PC-9 (cell line): ENCODE data around the gene CDC42BPG. TPM values are rescaled to one million over a fixed set of nuclear protein-coding genes. Genes with fewer than 3 reads are reported as not detected.

Source experiments
- BruUV-seq: library from RNA; stranded (reverse); fragments of 400-500 nt; replicated peaks from 2 replicates; lab custom pipeline; 2021; lab: Mats Ljungman, UMichigan
- CTCF ChIA-PET: fragments of 300-600 bp; sonication (Branson Sonifier 250); formaldehyde crosslinking; loops from one replicate; lab custom pipeline; 2022; ENCODE audit warnings: antibody characterized with exemption; lab: Charles Lee
- POLR2A ChIA-PET: fragments of 300-600 bp; sonication (Branson Sonifier 250); formaldehyde crosslinking; loops from one replicate; lab custom pipeline; 2022; ENCODE audit warnings: antibody characterized with exemption; ENCODE audit not compliant: unreplicated experiment; lab: Charles Lee
- DNase-seq, 2 experiments: peaks; one replicate each; pipeline versions ENCODE4 v3.0.0 to v3.0.0-alpha.2; 2015 to 2022; ENCODE audit warnings: mixed read lengths in 1 of 2
- H2AFZ ChIP-seq: fragments of 200-600 bp; sonication (generic); 2 replicates; pipeline ENCODE4 v1.8.1; 2017; ENCODE audit warnings: antibody characterized with exemption
- H3F3A ChIP-seq: fragments of 200-600 bp; sonication (generic); 2 replicates; pipeline ENCODE4 v1.8.1; 2017; ENCODE audit warnings: antibody characterized with exemption, mild to moderate bottlenecking, low read depth; ENCODE audit not compliant: insufficient read depth
- H3K27ac ChIP-seq: fragments of 200-600 bp; sonication (generic); 2 replicates; pipeline ENCODE4 v1.6.1; 2016; ENCODE audit warnings: mixed run types
- H3K27me3 ChIP-seq: fragments of 200-600 bp; sonication (generic); 2 replicates; pipeline ENCODE4 v1.6.1; 2016; ENCODE audit warnings: low read depth, mixed run types; ENCODE audit not compliant: insufficient read depth
- H3K36me3 ChIP-seq: fragments of 200-600 bp; sonication (generic); 2 replicates; pipeline ENCODE4 v1.6.1; 2016; ENCODE audit warnings: low read depth, mixed run types
- H3K4me1 ChIP-seq: fragments of 200-600 bp; sonication (generic); replicated peaks from 2 replicates; pipeline ENCODE4 v1.6.1; 2016; ENCODE audit warnings: mixed run types; ENCODE audit not compliant: insufficient read depth
- H3K4me2 ChIP-seq: fragments of 200-600 bp; sonication (generic); 2 replicates; pipeline ENCODE4 v1.6.1; 2017; ENCODE audit warnings: mixed run types
- H3K4me3 ChIP-seq: fragments of 200-600 bp; sonication (generic); 2 replicates; pipeline ENCODE4 v1.6.1; 2016; ENCODE audit warnings: mixed run types
- H3K79me2 ChIP-seq: fragments of 200-600 bp; sonication (generic); 2 replicates; pipeline ENCODE4 v1.6.1; 2017; ENCODE audit warnings: low read depth, mixed run types
- H3K9me2 ChIP-seq: fragments of 200-600 bp; sonication (generic); 2 replicates; pipeline ENCODE4 v1.8.1; 2017; ENCODE audit warnings: mild to moderate bottlenecking; ENCODE audit not compliant: insufficient read depth
- H3K9me3 ChIP-seq: fragments of 200-600 bp; sonication (generic); 2 replicates; pipeline ENCODE4 v1.8.1; 2016; ENCODE audit warnings: low read depth; ENCODE audit not compliant: insufficient read depth
- H4K20me1 ChIP-seq: fragments of 200-600 bp; sonication (generic); 2 replicates; pipeline ENCODE4 v1.8.1; 2017; ENCODE audit not compliant: insufficient read depth
- CTCF ChIP-seq: fragments of 200-600 bp; sonication (generic); conservative IDR thresholded peaks from 2 replicates; pipeline ENCODE4 v1.6.1; 2017; ENCODE audit warnings: mixed run types, antibody characterized with exemption, mild to moderate bottlenecking, moderate library complexity
- EZH2 ChIP-seq: fragments of 200-600 bp; sonication (generic); IDR thresholded peaks from 2 replicates; pipeline ENCODE4 v1.8.0; 2017; ENCODE audit warnings: antibody characterized with exemption, low read depth
- intact Hi-C: fragments of 100-400 bp; cut with micrococcal nuclease; formaldehyde crosslinking; loops from one replicate; pipeline ENCODE4 v1.10.0; 2022; ENCODE audit not compliant: unreplicated experiment
- total RNA-seq: library from RNA; stranded (reverse); gene quantifications from 2 replicates; pipeline ENCODE4 v1.2.3, GENCODE V29; 2021

Gene CDC42BPG
- total RNA-seq, 1 experiment from 2014 or later = 31.3 TPM

GRCh38 chr11:64777449-64778222, 66.8 kb downstream of the CDC42BPG start:
- H3K4me2 ChIP-seq = peak overlapping the region; percentile 98
- no TSS peak for BruUV-seq
- H3K9me2 ChIP-seq = no peaks in the 10 kb centered on the region
- H3K79me2 ChIP-seq = peaks cover 49% of the 10 kb centered on the region
- H3F3A ChIP-seq = peaks cover 78% of the 10 kb centered on the region
- peaks cover 51% of the 10 kb centered on the region for H3K36me3 ChIP-seq
- ChIA-PET CTCF (interaction anchor here (0.6 kb wide), 1 partner anchor 162 kb away, joined by 7 read pairs; no protein-coding TSS in a partner anchor), POLR2A (interaction anchor here (0.5 to 1.3 kb wide), 4 partner anchors 91 to 1113 kb away, joined by 4 to 16 read pairs (median 7); partner anchors contain the start of gene CCDC85B)
- H3K4me1 ChIP-seq = peaks cover 26% of the 10 kb centered on the region
- intact Hi-C loops = loop anchor here (1.0 to 10.0 kb wide), 5 partner anchors 33 to 419 kb away; partner anchors contain the start of genes ARL2, MEN1, RPS6KA4 and ZNHIT2
- H2AFZ ChIP-seq = no peak overlapping the region
- no peaks in the 10 kb centered on the region for H3K9me3 ChIP-seq
- DNase-seq = peak; percentile 60 to 77
- no peaks in the 10 kb centered on the region for H3K27me3 ChIP-seq
- H3K27ac ChIP-seq = peak overlapping the region; percentile 86; the same call in 1 of the 2 replicates
- H3K4me3 ChIP-seq = peak overlapping the region; percentile 98
- no peak for TF ChIP-seq EZH2
- TF ChIP-seq CTCF = no peak
- peaks cover 49% of the 10 kb centered on the region for H4K20me1 ChIP-seq

GRCh38 chr11:64776875-64777274, 67.6 kb downstream of the CDC42BPG start:
- Histone ChIP-seq H3K27ac (no peak overlapping the region), H3K4me1 (peaks cover 26% of the 10 kb centered on the region), H3K9me3 (no peaks in the 10 kb centered on the region), H2AFZ (no peak overlapping the region), H3K4me2 (peak overlapping the region; percentile 98), H4K20me1 (peaks cover 57% of the 10 kb centered on the region), H3F3A (peaks cover 78% of the 10 kb centered on the region), H3K27me3 (no peaks in the 10 kb centered on the region), H3K79me2 (peaks cover 57% of the 10 kb centered on the region), H3K9me2 (no peaks in the 10 kb centered on the region), H3K4me3 (peak overlapping the region; percentile 98), H3K36me3 (peaks cover 59% of the 10 kb centered on the region)
- intact Hi-C loops = loop anchor here (5.0 to 10.0 kb wide), 2 partner anchors 238 to 340 kb away; partner anchors contain the start of genes ARL2 and ZNHIT2
- BruUV-seq = TSS peak; percentile 33
- TF ChIP-seq EZH2 (no peak), CTCF (no peak)
- POLR2A ChIA-PET = interaction anchor here (0.5 to 0.7 kb wide), 3 partner anchors 92 to 253 kb away, joined by 4 to 6 read pairs (median 4); no protein-coding TSS in a partner anchor
- DNase-seq = no peak
- CTCF ChIA-PET = interaction anchor here (0.6 kb wide), 1 partner anchor 163 kb away, joined by 7 read pairs; no protein-coding TSS in a partner anchor

- POLR2A ChIA-PET = interaction anchor here (0.5 to 0.7 kb wide), 2 partner anchors 64 to 93 kb away, joined by 3 to 6 read pairs; no protein-coding TSS in a partner anchor
Measured at GRCh38 chr11:64776425-64776824, 68.0 kb downstream of the CDC42BPG start.

More at GRCh38 chr11:64776425-64776824, 68.0 kb downstream of the CDC42BPG start:
- Histone ChIP-seq H3K4me3 (peak overlapping the region; percentile 98), H3K4me2 (peak overlapping the region; percentile 98), H3K27ac (no peak overlapping the region), H3K4me1 (peaks cover 26% of the 10 kb centered on the region), H3F3A (peaks cover 81% of the 10 kb centered on the region), H3K79me2 (peaks cover 62% of the 10 kb centered on the region), H3K27me3 (no peaks in the 10 kb centered on the region), H2AFZ (no peak overlapping the region), H4K20me1 (peaks cover 61% of the 10 kb centered on the region), H3K36me3 (peaks cover 63% of the 10 kb centered on the region), H3K9me2 (no peaks in the 10 kb centered on the region), H3K9me3 (no peaks in the 10 kb centered on the region)
- TF ChIP-seq CTCF = no peak
- no peak for TF ChIP-seq EZH2
- no peak for DNase-seq
- intact Hi-C loops = loop anchor here (5.0 to 10.0 kb wide), 2 partner anchors 238 to 341 kb away; partner anchors contain the start of genes ARL2 and ZNHIT2
- BruUV-seq = no TSS peak
- CTCF ChIA-PET = no interaction called here
